A549 (cell line): ENCODE data around the gene PEX11B. TPM values are rescaled to one million over a fixed set of nuclear protein-coding genes. Genes with fewer than 3 reads are reported as not detected.

Source experiments
- ATAC-seq, 2 experiments: fragments of 200-7000 bp in 1 of 2; fragments of >200 bp in 1 of 2; cut with Nextera tagmentation in 1 of 2; cut with Tn5 transposase in 1 of 2; 3 replicates each; pipeline versions ENCODE4 v1.8.0 to v1.9.1; 2018 to 2020; ENCODE audit warnings: mild to moderate bottlenecking in 1 of 2, moderate library complexity in 1 of 2
- CTCF ChIA-PET: fragments of 300-600 bp; sonication (Branson Sonifier 250); formaldehyde crosslinking; extraction: SDS; loops from one replicate; lab custom pipeline; 2021; ENCODE audit warnings: antibody characterized with exemption, inconsistent platforms; lab: Yijun Ruan, JAX
- POLR2A ChIA-PET: fragments of 350-600 bp; formaldehyde crosslinking; extraction: SDS; loops from one replicate; lab custom pipeline; 2021; ENCODE audit warnings: antibody characterized with exemption, inconsistent platforms; lab: Yijun Ruan, JAX
- DNase-seq, 2 experiments: peaks; one replicate each; pipeline versions ENCODE4 v3.0.0 to v3.0.0-alpha.2; 2011 to 2016; ENCODE audit warnings: low read depth in 1 of 2, low spot score in 1 of 2
- FAIRE-seq: peaks from 2 replicates; lab custom pipeline; 2011; peaks lifted over from hg19 to GRCh38; lab: Jason Lieb, UNC
- H3K27ac ChIP-seq, 2 experiments: fragments of >200 bp; sonication (Bioruptor Twin); formaldehyde crosslinking; 3 replicates each; pipeline ENCODE4 v1.5.1; 2016 to 2017
- H3K4me1 ChIP-seq: fragments of >200 bp; sonication (Bioruptor Twin); formaldehyde crosslinking; 3 replicates; pipeline ENCODE4 v1.6.1; 2016
- H3K4me2 ChIP-seq: fragments of >200 bp; sonication (Bioruptor Twin); formaldehyde crosslinking; 3 replicates; pipeline ENCODE4 v1.6.1; 2016
- H3K4me3 ChIP-seq: fragments of >200 bp; sonication (Bioruptor Twin); formaldehyde crosslinking; 3 replicates; pipeline ENCODE4 v1.5.1; 2016
- H3K9me3 ChIP-seq: fragments of >200 bp; sonication (Bioruptor Twin); formaldehyde crosslinking; 3 replicates; pipeline ENCODE4 v1.6.1; 2016
- BHLHE40 ChIP-seq: IDR thresholded peaks from 2 replicates; pipeline ENCODE4 v1.6.1; 2012; ENCODE audit warnings: low read depth, low read length, inconsistent platforms
- CBX8 ChIP-seq: fragments of 200-600 bp; sonication (generic); IDR thresholded peaks from 2 replicates; pipeline ENCODE4 v1.6.1; 2016
- CEBPB ChIP-seq, 2 experiments: fragments of >200 bp in 1 of 2; sonication (Bioruptor Twin) in 1 of 2; formaldehyde crosslinking in 1 of 2; IDR thresholded peaks; 2 replicates each; pipeline ENCODE4 v1.6.1; 2012 to 2016
- EHF ChIP-seq: fragments of 250-450 bp; sonication (Bioruptor Pico); IDR thresholded peaks from 2 replicates; pipeline ENCODE4 v1.5.0; 2020; ENCODE audit warnings: mild to moderate bottlenecking
- EHMT2 ChIP-seq: fragments of 200-600 bp; sonication (generic); IDR thresholded peaks from 2 replicates; pipeline ENCODE4 v1.6.1; 2016; ENCODE audit warnings: antibody characterized with exemption, low read depth, mild to moderate bottlenecking, moderate library complexity
- GATA3 ChIP-seq: IDR thresholded peaks from 2 replicates; pipeline ENCODE4 v1.6.1; 2012; ENCODE audit warnings: borderline replicate concordance
- HOXA7 ChIP-seq: fragments of 250-450 bp; sonication (Bioruptor Pico); IDR thresholded peaks from 2 replicates; pipeline ENCODE4 v1.5.0; 2020; ENCODE audit warnings: mild to moderate bottlenecking, moderate library complexity
- HOXB5 ChIP-seq: fragments of 250-450 bp; sonication (Bioruptor Pico); IDR thresholded peaks from 2 replicates; pipeline ENCODE4 v1.5.0; 2020; ENCODE audit warnings: mild to moderate bottlenecking, moderate library complexity
- KDM5A ChIP-seq: fragments of 200-600 bp; sonication (generic); IDR thresholded peaks from 2 replicates; pipeline ENCODE4 v1.6.1; 2016; ENCODE audit warnings: antibody characterized with exemption, mild to moderate bottlenecking
- PBX3 ChIP-seq: IDR thresholded peaks from 2 replicates; pipeline ENCODE4 v1.6.1; 2012
- RCOR1 ChIP-seq: fragments of 150-350 bp; IDR thresholded peaks from 2 replicates; pipeline ENCODE4 v1.6.1; 2014; ENCODE audit warnings: antibody characterized with exemption, low read length, low read depth
- REST ChIP-seq: fragments of 200-600 bp; sonication (generic); IDR thresholded peaks from 2 replicates; pipeline ENCODE4 v1.6.1; 2016; ENCODE audit warnings: antibody characterized with exemption, mild to moderate bottlenecking, moderate library complexity
- RFX5 ChIP-seq: fragments of 450-650 bp; IDR thresholded peaks from 2 replicates; pipeline ENCODE4 v1.7.1; 2014; ENCODE audit warnings: antibody characterized with exemption, mild to moderate bottlenecking, moderate library complexity
- SMC3 ChIP-seq: fragments of >200 bp; sonication (Bioruptor Twin); formaldehyde crosslinking; IDR thresholded peaks from 3 replicates; pipeline ENCODE4 v1.6.1; 2018; ENCODE audit warnings: inconsistent platforms
- TFCP2L1 ChIP-seq: fragments of 250-450 bp; sonication (Bioruptor Pico); IDR thresholded peaks from 2 replicates; pipeline ENCODE4 v1.5.0; 2021; ENCODE audit warnings: mild to moderate bottlenecking
- ZFP36 ChIP-seq: fragments of 450-650 bp; IDR thresholded peaks from 2 replicates; pipeline ENCODE4 v1.6.1; 2014; ENCODE audit warnings: borderline replicate concordance; ENCODE audit not compliant: partially characterized antibody
- WGBS: methylation state at CpG from one replicate; pipeline ENCODE4 v1.1.6; 2017; ENCODE audit errors: missing lambda C conversion rate; 5-methylcytosine and 5-hydroxymethylcytosine counted together
- polyA plus RNA-seq, 4 experiments: library from polyadenylated mRNA; depleted of rRNA in 3 of 4; stranded (reverse); fragments of >200 nt; fragmentation: RNase III in 1 of 4; extraction: RNeasy Plus Mini Kit Qiagen cat#74134 plus additional on column Dnase treatment in 1 of 4; gene quantifications; 2 replicates in 3 of 4; 3 replicates in 1 of 4; pipeline ENCODE4 v1.2.3, GENCODE V29; 2011 to 2017

The PEX11B gene
- polyA plus RNA-seq, 2 of the 4 experiments (the other 2 are of a cell fraction) = 13.9 to 40.6 TPM

GRCh38 chr1:145886390-145886789 lies 32.1 kb downstream of the PEX11B start:
- no peak for DNase-seq
- Histone ChIP-seq H3K4me1 (peaks cover 28% of the 10 kb centered on the region), H3K4me2 (peak overlapping the region; percentile 99), H3K9me3 (no peaks in the 10 kb centered on the region)
- FAIRE-seq = no peak
- 56% methylated on average over 11 of the region's 11 CpGs for WGBS
- no peak for TF ChIP-seq HOXB5
- TF ChIP-seq, all 56 proteins: peak for 0
- POLR2A ChIA-PET = interaction anchor here (1.2 kb wide), 1 partner anchor 40 kb away, joined by 8 read pairs; the partner anchor contains the start of gene NUDT17
- ATAC-seq = 0 out of 6 replicates have a peak, but pooled peaks have one; percentile 2
- H3K4me3 ChIP-seq = peak overlapping the region; percentile 60
- CTCF ChIA-PET = interaction anchor here (0.6 to 11.2 kb wide), 5 partner anchors 23 to 82 kb away, joined by 4 to 429 read pairs (median 4); partner anchors contain the start of genes ITGA10 and NUDT17
- H3K27ac ChIP-seq = peak overlapping the region in 1 of 2 experiments; percentile 26; a peak in 2 of 6 replicates

- peak within 1 kb of the TSS; percentile 99 for H3K4me2 ChIP-seq
- no peak for FAIRE-seq
- peak; percentile 98 to 100 for ATAC-seq
- no peaks in the 10 kb centered on the region for H3K9me3 ChIP-seq
- POLR2A ChIA-PET = interaction anchor here (1.0 to 1.2 kb wide), 2 partner anchors 27 to 40 kb away, joined by 7 to 8 read pairs; partner anchors contain the start of genes NUDT17 and PIAS3
- peak within 1 kb of the TSS; percentile 60 for H3K4me3 ChIP-seq
- peaks cover 22% of the 10 kb centered on the region for H3K4me1 ChIP-seq
- no peak for TF ChIP-seq GATA3
- 2% methylated on average over 13 of the region's 36 CpGs for WGBS
- CTCF ChIA-PET = interaction anchor here (0.6 to 8.7 kb wide), 8 partner anchors 10 to 91 kb away, joined by 3 to 53 read pairs (median 4); partner anchors contain the start of genes ITGA10 and NUDT17
- H3K27ac ChIP-seq = peak within 1 kb of the TSS in 1 of 2 experiments; percentile 26; a peak in 2 of 6 replicates
- peak; percentile 58 to 98 for DNase-seq
Measured at GRCh38 chr1:145885738-145886287, 32.7 kb downstream of the PEX11B start, which contains the start of gene ANKRD35. ANKRD35 (minus strand) TSS chr1:145885866; CDS start chr1:145885758, 108 bp downstream.

GRCh38 chr1:145884675-145885074 lies 33.8 kb downstream of the PEX11B start:
- no peak overlapping the region for H3K27ac ChIP-seq
- 0% methylated on average over 1 of the region's 1 CpG for WGBS
- POLR2A ChIA-PET = interaction anchor here (2.0 kb wide), 1 partner anchor 25 kb away, joined by 5 read pairs; the partner anchor contains the start of gene PIAS3
- DNase-seq = no peak
- FAIRE-seq = no peak
- TF ChIP-seq ZFP36 = no peak
- no peak for TF ChIP-seq CEBPB (IDR thresholded peaks at IDR 0.05)
- no peak for TF ChIP-seq REST
- no peak for TF ChIP-seq CBX8
- TF ChIP-seq KDM5A = no peak
- no peak for TF ChIP-seq TFCP2L1 (CRISPR knock-in tag)
- H3K4me1 ChIP-seq = peaks cover 20% of the 10 kb centered on the region
- ATAC-seq = no peak
- no peaks in the 10 kb centered on the region for H3K9me3 ChIP-seq
- CTCF ChIA-PET = interaction anchor here (1.0 to 8.7 kb wide), 6 partner anchors 9 to 39 kb away, joined by 3 to 53 read pairs (median 4); partner anchors contain the start of genes ITGA10 and NUDT17
- H3K4me3 ChIP-seq = no peak overlapping the region
- no peak overlapping the region for H3K4me2 ChIP-seq

- 79% methylated on average over 5 of the region's 5 CpGs for WGBS
- POLR2A ChIA-PET = interaction anchor here (0.7 kb wide), 1 partner anchor 20 kb away, joined by 3 read pairs; no protein-coding TSS in a partner anchor
Measured at GRCh38 chr1:145879775-145880174, 38.7 kb downstream of the PEX11B start.

More at GRCh38 chr1:145879775-145880174, 38.7 kb downstream of the PEX11B start:
- H3K9me3 ChIP-seq = no peaks in the 10 kb centered on the region
- DNase-seq (no peak), FAIRE-seq (no peak), ATAC-seq (no peak)
- H3K4me1 ChIP-seq = peaks cover 10% of the 10 kb centered on the region; the same call in 1 of the 3 replicates
- H3K4me2 ChIP-seq = no peak overlapping the region
- CTCF ChIA-PET = interaction anchor here (0.9 to 8.7 kb wide), 10 partner anchors 9 to 98 kb away, joined by 3 to 78 read pairs (median 8); partner anchors contain the start of genes ITGA10, NUDT17 and RBM8A
- TF ChIP-seq RFX5 = no peak
- TF ChIP-seq HOXA7 (CRISPR knock-in tag) = no peak
- no peak for TF ChIP-seq RCOR1
- no peak for TF ChIP-seq EHMT2
- no peak for TF ChIP-seq PBX3
- no peak for TF ChIP-seq BHLHE40
- TF ChIP-seq HOXB5 = no peak
- TF ChIP-seq EHF (CRISPR knock-in tag) = no peak
- TF ChIP-seq SMC3 = no peak
- H3K27ac ChIP-seq = no peak overlapping the region
- H3K4me3 ChIP-seq = no peak overlapping the region
